HG03571 (cell line): Measurements from ENCODE around the gene ACTL6B.
A peak's percentile ranks its signal among the peaks of the same experiment; 100 is the strongest.

Experiments used
- ATAC-seq: cut with Tn5 transposase; IDR thresholded peaks from one replicate; pipeline ENCODE4 v1.9.1; 2021; ENCODE audit not compliant: unreplicated experiment

ACTL6B gene

GRCh38 chr7:100683659-100684533 is 27.6 kb upstream of the ACTL6B start:
- ATAC-seq: no peak

- no peak for ATAC-seq
These were observed 26.9 kb upstream of the ACTL6B start for GRCh38 chr7:100682991-100683658.

- no peak for ATAC-seq
These were observed 26.0 kb upstream of the ACTL6B start for GRCh38 chr7:100682228-100682741.

GRCh38 chr7:100681491-100682227 is 25.4 kb upstream of the ACTL6B start:
- no peak for ATAC-seq

- ATAC-seq: no peak
These were observed 24.5 kb upstream of the ACTL6B start for GRCh38 chr7:100680576-100681271.

- ATAC-seq: no peak
These were observed 23.8 kb upstream of the ACTL6B start for GRCh38 chr7:100679927-100680575.

GRCh38 chr7:100679129-100679926 is 23.1 kb upstream of the ACTL6B start:
- no peak for ATAC-seq

- no peak for ATAC-seq
These were observed 22.2 kb upstream of the ACTL6B start for GRCh38 chr7:100678291-100678984.

GRCh38 chr7:100677308-100678267 is 21.3 kb upstream of the ACTL6B start:
- ATAC-seq: no peak

GRCh38 chr7:100676501-100677306 is 20.5 kb upstream of the ACTL6B start:
- no peak for ATAC-seq

- ATAC-seq: no peak
These were observed 19.5 kb upstream of the ACTL6B start for GRCh38 chr7:100675581-100676350.

- ATAC-seq: no peak
These were observed 18.8 kb upstream of the ACTL6B start for GRCh38 chr7:100675105-100675451.

GRCh38 chr7:100674411-100675104 is 18.3 kb upstream of the ACTL6B start:
- no peak for ATAC-seq

GRCh38 chr7:100673942-100674410 is 17.7 kb upstream of the ACTL6B start:
- no peak for ATAC-seq

GRCh38 chr7:100673302-100673941 is 17.2 kb upstream of the ACTL6B start, which contains the start of gene GNB2:
Gene GNB2 (plus strand): TSS chr7:100673740. CDS start chr7:100676266, 2,526 bp downstream.
- peak; percentile 52 for ATAC-seq
